H1 (cell line): Measurements from ENCODE around the gene YWHAB. TPM values are rescaled to one million over a fixed set of nuclear protein-coding genes. Genes with fewer than 3 reads are reported as not detected.

Source experiments
- CTCF ChIA-PET: fragments of 300-600 bp; sonication (Branson Sonifier 250); formaldehyde crosslinking; loops from one replicate; lab custom pipeline; 2021; ENCODE audit not compliant: partially characterized antibody; lab: Charles Lee
- POLR2A ChIA-PET: fragments of 300-600 bp; sonication (Branson Sonifier 250); formaldehyde crosslinking; loops from one replicate; lab custom pipeline; 2021; ENCODE audit warnings: inconsistent platforms; ENCODE audit not compliant: partially characterized antibody; lab: Charles Lee
- DNase-seq, 2 experiments: peaks; one replicate each; pipeline versions ENCODE4 v3.0.0 to v3.0.0-alpha.2; 2010 to 2022; ENCODE audit warnings: low spot score in 2 of 2, low read depth in 1 of 2, mixed read lengths in 1 of 2
- FAIRE-seq: peaks from 2 replicates; lab custom pipeline; 2011; peaks lifted over from hg19 to GRCh38; lab: Jason Lieb, UNC
- H2AFZ ChIP-seq: 2 replicates; pipeline ENCODE4 v1.8.1; 2012; ENCODE audit warnings: low read length, inconsistent platforms
- H2AK5ac ChIP-seq: 2 replicates; pipeline ENCODE4 v1.6.1; 2013; ENCODE audit warnings: low read depth, low read length
- H2BK120ac ChIP-seq: replicated peaks from 2 replicates; pipeline ENCODE3; 2013; ENCODE audit warnings: low read depth, low read length, inconsistent platforms
- H2BK12ac ChIP-seq: 2 replicates; pipeline ENCODE4 v1.6.1; 2013; ENCODE audit warnings: low read depth, low read length
- H2BK15ac ChIP-seq: 2 replicates; pipeline ENCODE4 v1.6.1; 2013; ENCODE audit warnings: low read length
- H2BK20ac ChIP-seq: 2 replicates; pipeline ENCODE4 v1.6.1; 2013; ENCODE audit warnings: low read length
- H2BK5ac ChIP-seq: 2 replicates; pipeline ENCODE4 v1.6.1; 2013; ENCODE audit warnings: low read depth, low read length
- H3K14ac ChIP-seq: 2 replicates; pipeline ENCODE4 v1.6.1; 2013; ENCODE audit warnings: inconsistent platforms; ENCODE audit not compliant: insufficient read length
- H3K18ac ChIP-seq: 2 replicates; pipeline ENCODE4 v1.6.1; 2013; ENCODE audit warnings: low read length; ENCODE audit errors: extremely low read depth
- H3K23ac ChIP-seq: 2 replicates; pipeline ENCODE4 v1.6.1; 2013; ENCODE audit warnings: inconsistent platforms; ENCODE audit not compliant: insufficient read length
- H3K23me2 ChIP-seq: 2 replicates; pipeline ENCODE4 v1.6.1; 2013; ENCODE audit warnings: low read depth, low read length
- H3K27ac ChIP-seq: 2 replicates; pipeline ENCODE4 v1.6.1; 2011; ENCODE audit warnings: low read depth, low read length, inconsistent platforms
- H3K27me3 ChIP-seq, 4 experiments: replicated peaks in 1 of 4; 1 replicate in 1 of 4; 2 replicates in 3 of 4; pipeline versions ENCODE4 v1.6.1 to v1.8.1; 2011 to 2013; ENCODE audit warnings: low read length in 3 of 4, mild to moderate bottlenecking in 3 of 4, inconsistent platforms in 2 of 4, mixed read lengths in 2 of 4, moderate library complexity in 1 of 4; ENCODE audit not compliant: control insufficient read depth in 3 of 4, insufficient read depth in 3 of 4; ENCODE audit errors: extremely low read depth in 1 of 4
- H3K36me3 ChIP-seq, 4 experiments: 2 replicates each; pipeline versions ENCODE4 v1.6.1 to v1.8.1; 2011 to 2013; ENCODE audit warnings: mild to moderate bottlenecking in 4 of 4, low read length in 3 of 4, moderate library complexity in 2 of 4, control low read depth in 1 of 4, inconsistent platforms in 1 of 4; ENCODE audit not compliant: insufficient read depth in 4 of 4, control insufficient read depth in 2 of 4
- H3K4ac ChIP-seq: replicated peaks from 2 replicates; pipeline ENCODE3; 2013; ENCODE audit warnings: low read length, low read depth, mixed read lengths, inconsistent platforms; ENCODE audit not compliant: insufficient read length
- H3K4me1 ChIP-seq, 4 experiments: replicated peaks in 1 of 4; 1 replicate in 1 of 4; 2 replicates in 3 of 4; pipeline versions ENCODE4 v1.6.1 to v1.8.1; 2011 to 2013; ENCODE audit warnings: low read length in 3 of 4, inconsistent platforms in 2 of 4, mixed read lengths in 1 of 4; ENCODE audit not compliant: insufficient read depth in 4 of 4, control insufficient read depth in 3 of 4
- H3K4me2 ChIP-seq, 2 experiments: 2 replicates each; pipeline versions ENCODE4 v1.6.1 to v1.8.1; 2011 to 2013; ENCODE audit warnings: low read depth in 2 of 2, low read length in 2 of 2, control low read depth in 1 of 2, inconsistent platforms in 1 of 2, mild to moderate bottlenecking in 1 of 2; ENCODE audit not compliant: insufficient read depth in 1 of 2
- H3K4me3 ChIP-seq, 4 experiments: fragments of 200-600, 300-600 bp in 1 of 4; sonication (generic), shearing (Covaris generic), sonication (Bioruptor Twin) in 1 of 4; 2 replicates each; pipeline versions ENCODE4 v1.5.1 to v1.8.1; 2011 to 2016; ENCODE audit warnings: low read length in 4 of 4, low read depth in 3 of 4, control low read depth in 2 of 4, inconsistent platforms in 2 of 4, mild to moderate bottlenecking in 2 of 4, mixed read lengths in 1 of 4, moderate library complexity in 1 of 4; ENCODE audit not compliant: insufficient read depth in 2 of 4; ENCODE audit errors: extremely low read depth in 1 of 4
- H3K56ac ChIP-seq: replicated peaks from 2 replicates; pipeline ENCODE3; 2013; ENCODE audit warnings: low read depth, mild to moderate bottlenecking, mixed read lengths, low read length, inconsistent platforms; ENCODE audit not compliant: insufficient read length
- H3K79me1 ChIP-seq: 2 replicates; pipeline ENCODE4 v1.6.1; 2013; ENCODE audit warnings: low read depth, low read length, control low read depth
- H3K79me2 ChIP-seq, 2 experiments: 2 replicates each; pipeline versions ENCODE4 v1.6.1 to v1.8.1; 2012 to 2013; ENCODE audit warnings: low read length in 2 of 2, mild to moderate bottlenecking in 2 of 2, inconsistent platforms in 1 of 2; ENCODE audit not compliant: insufficient read depth in 2 of 2, control insufficient read depth in 1 of 2
- H3K9ac ChIP-seq, 4 experiments: replicated peaks in 1 of 4; 1 replicate in 1 of 4; 2 replicates in 3 of 4; pipeline versions ENCODE4 v1.6.1 to v1.8.1; 2011 to 2013; ENCODE audit warnings: low read depth in 3 of 4, low read length in 3 of 4, control low read depth in 2 of 4, mild to moderate bottlenecking in 2 of 4, moderate library complexity in 2 of 4, inconsistent platforms in 1 of 4; ENCODE audit errors: extremely low read depth in 1 of 4
- H3K9me3 ChIP-seq, 2 experiments: 2 replicates each; pipeline versions ENCODE4 v1.6.1 to v1.8.1; 2012 to 2013; ENCODE audit warnings: mild to moderate bottlenecking in 2 of 2, moderate library complexity in 2 of 2, control low read depth in 1 of 2, inconsistent platforms in 1 of 2, low read depth in 1 of 2, low read length in 1 of 2, mixed read lengths in 1 of 2; ENCODE audit not compliant: insufficient read depth in 2 of 2
- H4K20me1 ChIP-seq, 2 experiments: replicated peaks in 1 of 2; 2 replicates each; pipeline versions ENCODE3 to v1.8.1; 2011 to 2013; ENCODE audit warnings: inconsistent platforms in 2 of 2, low read length in 2 of 2, mild to moderate bottlenecking in 1 of 2; ENCODE audit not compliant: insufficient read depth in 2 of 2, control insufficient read depth in 1 of 2
- H4K5ac ChIP-seq: 2 replicates; pipeline ENCODE4 v1.6.1; 2013; ENCODE audit warnings: low read length, low read depth, mixed read lengths, inconsistent platforms; ENCODE audit not compliant: insufficient read length
- H4K8ac ChIP-seq: 2 replicates; pipeline ENCODE4 v1.8.0; 2013; ENCODE audit warnings: mild to moderate bottlenecking, moderate library complexity, low read length, inconsistent platforms; ENCODE audit not compliant: insufficient read depth; ENCODE audit errors: extremely low read depth
- H4K91ac ChIP-seq: replicated peaks from 2 replicates; pipeline ENCODE3; 2013; ENCODE audit warnings: low read length, mixed read lengths, inconsistent platforms; ENCODE audit not compliant: insufficient read length
- BRCA1 ChIP-seq: IDR thresholded peaks from 2 replicates; pipeline ENCODE4 v1.6.1; 2012; ENCODE audit warnings: low read depth, low read length, improper control_type of control experiment
- EGR1 ChIP-seq: IDR thresholded peaks from 2 replicates; pipeline ENCODE4 v1.6.1; 2011; ENCODE audit warnings: low read depth, low read length, borderline replicate concordance
- WGBS, 2 experiments: shearing (Covaris generic) in 1 of 2; methylation state at CpG; one replicate each; pipeline versions ENCODE4 v1.1.6 to v1.1.7; 2013 to 2015; ENCODE audit warnings: low lambda C conversion rate in 2 of 2, mixed read lengths in 2 of 2, inconsistent platforms in 1 of 2, low coverage in 1 of 2, missing lambda C conversion rate in 1 of 2; ENCODE audit not compliant: insufficient replicate concordance in 2 of 2, insufficient coverage in 1 of 2, insufficient read length in 1 of 2; ENCODE audit errors: extremely low coverage in 1 of 2, missing lambda C conversion rate in 1 of 2; 5-methylcytosine and 5-hydroxymethylcytosine counted together
- polyA plus RNA-seq, 7 experiments: library from polyadenylated mRNA; depleted of rRNA in 3 of 7; stranded (reverse) in 5 of 7; unstranded in 2 of 7; fragments of >200 nt in 5 of 7; fragments of 200-250 nt in 2 of 7; gene quantifications; 1 replicate in 5 of 7; 2 replicates in 1 of 7; 4 replicates in 1 of 7; pipeline versions ENCODE4 v1.2.1 to v1.2.3, GENCODE V29; 2011 to 2013; ENCODE audit warnings: missing spikeins in 2 of 7, mixed read lengths in 2 of 7
- total RNA-seq: library from RNA; stranded (reverse); fragmentation: NEBNext Ultra II Directional; extraction: Animal tissue kit (Norgen Biotek cat#: 25700); gene quantifications from 2 replicates; pipeline ENCODE4 v1.2.1, GENCODE V29; 2021

Gene YWHAB
- total and polyA plus RNA-seq, 2 of the 8 experiments (the other 6 are each of a cell fraction or from before 2014, with no cell fraction given) = 72.9 to 256 TPM

DNA sequence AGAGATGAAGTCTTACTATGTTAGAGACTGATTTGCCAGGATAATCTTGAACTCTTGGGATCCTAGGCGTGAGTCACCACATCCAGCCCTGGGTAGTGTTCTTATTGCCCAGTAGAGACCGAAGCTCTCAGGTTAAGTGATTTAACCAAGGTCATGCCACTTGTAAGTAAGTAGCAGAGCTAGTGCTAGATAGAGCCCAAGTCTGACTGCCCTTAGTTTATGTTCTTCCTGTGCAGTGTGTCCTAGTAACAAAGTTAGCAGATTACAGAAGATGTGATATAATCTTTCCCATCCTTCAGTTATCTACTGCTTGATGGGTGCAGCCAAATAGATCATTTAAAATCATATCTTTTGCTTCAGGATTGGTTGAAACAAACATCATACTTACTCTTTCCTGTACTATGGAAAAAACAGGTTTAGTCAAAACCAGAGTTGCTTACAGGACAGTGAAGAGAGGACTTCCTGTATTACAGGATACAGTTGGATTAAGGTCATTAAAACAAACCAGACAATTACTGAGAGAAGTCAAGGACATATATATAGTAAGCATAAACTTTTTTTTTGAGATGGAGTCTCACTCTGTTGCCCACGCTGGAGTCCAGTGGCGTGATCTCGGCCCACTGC is 14.8 kb downstream of the YWHAB start:
- POLR2A ChIA-PET = interaction anchor here (0.7 to 1.9 kb wide), 4 partner anchors 9 to 53 kb away, joined by 3 to 5 read pairs (median 4); partner anchors contain the start of genes PABPC1L and YWHAB

More for the DNA sequence above, 14.8 kb downstream of the YWHAB start:
- Histone ChIP-seq H2AFZ (no peak overlapping the region), H3K36me3 (peaks cover 9 to 44% (median 31%) of the 10 kb centered on the region in 4 experiments; a peak in 7 of 8 replicates), H3K4me2 (no peak overlapping the region), H3K4me1 (no peaks in the 10 kb centered on the region), H3K4me3 (no peak overlapping the region), H4K5ac (no peak overlapping the region), H3K14ac (no peak overlapping the region), H3K23me2 (no peaks in the 10 kb centered on the region), H3K56ac (no peak overlapping the region), H3K18ac (no peak overlapping the region), H3K27ac (no peak overlapping the region), H2BK12ac (no peak overlapping the region), H3K9ac (no peak overlapping the region), H3K79me1 (peaks cover 6% of the 10 kb centered on the region; the same call in 1 of the 2 replicates), H2BK20ac (no peak overlapping the region), H2BK15ac (no peak overlapping the region), H2BK120ac (no peak overlapping the region), H3K23ac (no peak overlapping the region), H3K4ac (no peak overlapping the region), H4K8ac (no peak overlapping the region), H2AK5ac (no peak overlapping the region), H3K79me2 (peaks cover 14 to 69% of the 10 kb centered on the region in 2 experiments), H4K91ac (no peak overlapping the region), H4K20me1 (peaks cover 15 to 22% of the 10 kb centered on the region in 2 experiments), H3K9me3 (no peaks in the 10 kb centered on the region), H2BK5ac (no peak overlapping the region), H3K27me3 (no peaks in the 10 kb centered on the region)
- CTCF ChIA-PET = interaction anchor here (1.3 to 2.1 kb wide), 2 partner anchors 11 to 17 kb away, joined by 4 to 5 read pairs; no protein-coding TSS in a partner anchor
- TF ChIP-seq EGR1 (no peak), BRCA1 (no peak)
- no peak for DNase-seq
- FAIRE-seq = no peak
- 82% methylated on average over 5 of the region's 5 CpGs; no CpG with 5 or more reads in 1 of the 2 experiments for WGBS, 2 experiments
